Vagina (tissue), 2 donors: ENCODE data around the gene SLC25A41. TPM values are rescaled to one million over a fixed set of nuclear protein-coding genes. Genes with fewer than 3 reads are reported as not detected.

Experiments used
- DNase-seq, 2 donors: peaks; one replicate each; pipeline ENCODE4 v3.0.0-alpha.2; 2017; ENCODE audit errors: extremely low spot score in 2 of 2
- H3K27ac ChIP-seq: fragments of 200-600 bp; sonication (generic); one replicate; pipeline ENCODE4 v1.5.1; 2019
- H3K27me3 ChIP-seq: fragments of 200-600 bp; sonication (generic); one replicate; pipeline ENCODE4 v1.5.1; 2019
- H3K36me3 ChIP-seq, 2 donors: fragments of 200-600 bp; sonication (generic); one replicate each; pipeline ENCODE4 v1.5.1; 2017 to 2019
- H3K4me1 ChIP-seq: fragments of 200-600 bp; sonication (generic); one replicate; pipeline ENCODE4 v1.5.1; 2019
- H3K4me3 ChIP-seq, 2 donors: fragments of 200-600 bp; sonication (generic); 1 replicate in 1 of 2; 2 replicates in 1 of 2; pipeline ENCODE4 v1.5.1; 2016 to 2019
- H3K9me3 ChIP-seq: fragments of 200-600 bp; sonication (generic); one replicate; pipeline ENCODE4 v1.5.1; 2019
- CTCF ChIP-seq, 3 experiments: fragments of 450-650 bp in 2 of 3; fragments of 200-600 bp in 1 of 3; sonication (generic) in 1 of 3; IDR thresholded peaks; one replicate each; pipeline ENCODE4 v1.5.1; 2017 to 2019; ENCODE audit warnings: antibody characterized with exemption in 3 of 3, mild to moderate bottlenecking in 2 of 3, moderate library complexity in 2 of 3
- POLR2A ChIP-seq, 2 donors: fragments of 450-650 bp; IDR thresholded peaks; one replicate each; pipeline ENCODE4 v1.6.1; 2017; ENCODE audit warnings: antibody characterized with exemption in 2 of 2, mild to moderate bottlenecking in 2 of 2, moderate library complexity in 2 of 2
- POLR2AphosphoS5 ChIP-seq, 2 donors: sonication (generic); formaldehyde crosslinking; IDR thresholded peaks; one replicate each; pipeline ENCODE4 v1.9.0; 2017; ENCODE audit warnings: antibody characterized with exemption in 2 of 2, mild to moderate bottlenecking in 2 of 2, low read depth in 1 of 2; ENCODE audit not compliant: insufficient read depth in 1 of 2
- intact Hi-C: fragments of 100-400 bp; cut with DNase I; formaldehyde crosslinking; loops from one replicate; pipeline ENCODE4 v1.15.1; 2023
- total RNA-seq: library from RNA; depleted of rRNA; stranded (reverse); fragments of >200 nt; gene quantifications from one replicate; pipeline ENCODE4 v1.2.3, GENCODE V29; 2016

The SLC25A41 gene
- total RNA-seq, 1 donor from 2014 or later, result not detected

DNA sequence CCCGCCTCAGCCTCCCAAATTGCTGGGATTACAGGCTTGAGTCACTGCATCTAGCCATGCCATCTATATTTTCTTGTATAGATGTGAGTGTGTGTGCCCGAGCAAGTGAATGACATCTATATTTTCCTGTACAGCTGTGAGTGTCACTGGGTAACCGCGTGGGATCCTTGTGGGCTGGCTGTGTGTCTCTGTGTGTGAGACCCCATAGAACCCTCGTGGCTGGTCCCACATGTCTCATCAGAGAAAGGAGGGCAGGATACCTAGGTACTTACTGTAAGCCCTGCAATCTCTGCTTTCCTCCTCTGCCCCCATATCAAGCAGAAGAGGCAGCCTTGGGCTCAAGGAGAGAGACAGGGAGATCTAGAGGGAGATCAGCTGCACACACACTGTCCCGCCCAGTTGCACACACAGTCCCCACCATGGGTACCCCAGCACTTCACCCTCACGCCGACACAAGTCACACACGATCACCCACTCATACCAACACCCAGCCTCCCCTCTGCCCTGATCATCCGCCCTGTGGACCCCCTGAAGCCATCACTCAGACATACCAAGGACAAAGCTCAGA, 47.4 kb upstream of the SLC25A41 start:
- peak overlapping the region; percentile 23 to 30 for H3K4me3 ChIP-seq
- H3K9me3 ChIP-seq, result no peaks in the 10 kb centered on the region
- no peaks in the 10 kb centered on the region for H3K36me3 ChIP-seq
- TF ChIP-seq POLR2A (IDR thresholded peaks at IDR 0.05) (no peak), POLR2AphosphoS5 (IDR thresholded peaks at IDR 0.05; ENCODE audit: insufficient read depth in 1 of 2, low read depth in 1 of 2) (no peak), CTCF (IDR thresholded peaks at IDR 0.05) (no peak)
- intact Hi-C loops, result no loop called here
- no peak overlapping the region for H3K27ac ChIP-seq
- DNase-seq, result no peak
- peaks cover 4% of the 10 kb centered on the region for H3K27me3 ChIP-seq
- H3K4me1 ChIP-seq, result peaks cover 12% of the 10 kb centered on the region

GRCh38 chr19:6479836-6480398, 46.4 kb upstream of the SLC25A41 start:
- Histone ChIP-seq H3K27me3 (peaks cover 4% of the 10 kb centered on the region), H3K36me3 (no peaks in the 10 kb centered on the region), H3K27ac (no peak overlapping the region), H3K9me3 (no peaks in the 10 kb centered on the region), H3K4me3 (no peak overlapping the region), H3K4me1 (peaks cover 17% of the 10 kb centered on the region)
- TF ChIP-seq POLR2A (IDR thresholded peaks at IDR 0.05), result no peak
- no peak for TF ChIP-seq CTCF (IDR thresholded peaks at IDR 0.05)
- TF ChIP-seq POLR2AphosphoS5 (IDR thresholded peaks at IDR 0.05; ENCODE audit: insufficient read depth in 1 of 2, low read depth in 1 of 2), result no peak
- no peak for DNase-seq
- intact Hi-C loops, result no loop called here

DNA sequence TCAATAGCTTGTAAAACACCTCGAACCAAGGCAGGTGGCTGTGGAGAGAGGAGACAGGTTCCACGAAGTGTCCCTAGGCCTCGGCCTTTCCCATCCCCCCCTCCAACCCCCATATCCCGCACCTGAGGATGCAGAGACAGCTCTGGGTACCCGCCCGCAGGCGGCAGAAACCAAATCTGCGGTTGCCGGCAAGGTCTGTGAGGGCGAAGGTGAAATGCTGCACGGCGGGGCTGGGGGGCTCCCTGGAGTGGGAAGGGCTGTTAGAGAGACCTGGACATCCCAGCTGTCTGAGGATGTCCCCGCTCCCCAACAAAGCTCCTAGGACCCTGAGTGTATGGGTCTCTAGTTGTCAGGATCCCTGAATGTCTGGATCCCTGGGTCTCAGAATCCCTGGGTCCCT, 45.3 kb upstream of the SLC25A41 start:
- no peak overlapping the region for H3K27ac ChIP-seq
- peaks cover 17% of the 10 kb centered on the region for H3K4me1 ChIP-seq
- DNase-seq, result no peak
- intact Hi-C loops, result no loop called here
- no peak for TF ChIP-seq POLR2A (IDR thresholded peaks at IDR 0.05)
- no peak overlapping the region for H3K4me3 ChIP-seq
- no peaks in the 10 kb centered on the region for H3K36me3 ChIP-seq
- H3K9me3 ChIP-seq, result no peaks in the 10 kb centered on the region
- peaks cover 4% of the 10 kb centered on the region for H3K27me3 ChIP-seq

- intact Hi-C loops, result no loop called here
- H3K36me3 ChIP-seq, result no peaks in the 10 kb centered on the region
- TF ChIP-seq POLR2A (IDR thresholded peaks at IDR 0.05) (no peak), POLR2AphosphoS5 (IDR thresholded peaks at IDR 0.05; ENCODE audit: insufficient read depth in 1 of 2, low read depth in 1 of 2) (no peak)
- no peaks in the 10 kb centered on the region for H3K9me3 ChIP-seq
- peaks cover 4% of the 10 kb centered on the region for H3K27me3 ChIP-seq
- H3K4me1 ChIP-seq, result peaks cover 17% of the 10 kb centered on the region
- H3K4me3 ChIP-seq, result peak overlapping the region in 1 of 2 donors; percentile 7
- no peak overlapping the region for H3K27ac ChIP-seq
- no peak for DNase-seq
Observed at GRCh38 chr19:6476896-6477431, 43.4 kb upstream of the SLC25A41 start.

DNA sequence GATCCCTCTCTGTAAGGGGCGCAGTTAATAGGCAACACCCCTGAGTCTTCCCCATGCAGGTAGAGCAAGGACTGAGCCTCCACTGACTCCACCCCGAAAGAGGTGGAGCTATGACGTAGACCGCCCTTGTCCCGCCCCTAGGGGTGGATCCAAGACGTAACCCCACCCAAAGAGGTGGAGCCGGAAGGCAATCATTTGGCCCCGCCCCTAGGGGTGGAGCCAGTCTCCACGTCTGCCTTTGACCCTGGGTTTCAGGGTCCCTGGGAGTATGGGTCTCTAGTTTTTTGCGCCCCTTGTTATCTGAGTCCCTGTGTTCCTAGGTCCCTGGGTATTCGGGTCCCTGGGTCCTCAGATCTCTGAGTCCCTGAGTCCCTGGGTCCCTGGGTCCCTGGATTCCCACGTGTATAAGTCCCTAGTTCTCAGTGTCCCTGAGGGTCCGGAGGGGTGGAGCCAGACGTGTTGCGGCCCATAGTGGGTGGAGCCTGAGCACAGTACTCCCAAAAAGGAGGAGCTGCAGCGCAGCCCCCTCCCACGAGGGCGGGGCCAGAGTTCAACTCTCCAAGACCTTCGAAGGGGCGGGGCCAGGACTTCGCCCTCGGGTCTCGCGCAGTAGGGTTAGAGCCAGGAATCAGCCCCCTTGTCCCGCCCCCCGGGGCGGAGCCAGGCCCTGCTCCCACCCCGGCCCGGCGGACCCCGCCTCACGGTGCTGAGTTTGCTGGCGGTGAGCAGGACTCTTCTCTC, 42.8 kb upstream of the SLC25A41 start:
- Histone ChIP-seq H3K9me3 (no peaks in the 10 kb centered on the region), H3K36me3 (no peaks in the 10 kb centered on the region), H3K27me3 (peaks cover 4% of the 10 kb centered on the region), H3K4me3 (peak overlapping the region in 1 of 2 donors; percentile 7), H3K27ac (no peak overlapping the region), H3K4me1 (peaks cover 17% of the 10 kb centered on the region)
- intact Hi-C loops, result no loop called here
- no peak for TF ChIP-seq POLR2A (IDR thresholded peaks at IDR 0.05)
- no peak for TF ChIP-seq CTCF (IDR thresholded peaks at IDR 0.05)
- TF ChIP-seq POLR2AphosphoS5 (IDR thresholded peaks at IDR 0.05; ENCODE audit: insufficient read depth in 1 of 2, low read depth in 1 of 2), result no peak
- DNase-seq, result no peak
